Stimulated activated CD8-positive, alpha-beta memory T cell treated with anti-CD3 and anti-CD28 coated beads, Interleukin-15, amount 100 ng/mL, for 24 hours (primary cell): ENCODE measurements around the gene PRPF8.

Experiments
- DNase-seq: peaks from one replicate; pipeline ENCODE4 v3.0.0-alpha.2; 2020; ENCODE audit warnings: low read depth

Gene PRPF8

GRCh38 chr17:1625581-1625980, 59.1 kb downstream of the PRPF8 start:
- DNase-seq: no peak

GRCh38 chr17:1625053-1625452, 59.6 kb downstream of the PRPF8 start:
- no peak for DNase-seq

GRCh38 chr17:1624650-1625049, 60.0 kb downstream of the PRPF8 start:
- DNase-seq: no peak

GRCh38 chr17:1623057-1623630, 61.5 kb downstream of the PRPF8 start:
- DNase-seq: no peak

GRCh38 chr17:1621273-1621954, 63.3 kb downstream of the PRPF8 start:
- DNase-seq: no peak

GRCh38 chr17:1620486-1620885, 64.2 kb downstream of the PRPF8 start:
- DNase-seq: no peak

- DNase-seq: no peak
Observed at GRCh38 chr17:1617620-1618174, 67.0 kb downstream of the PRPF8 start.

GRCh38 chr17:1616101-1616500, 68.6 kb downstream of the PRPF8 start:
- no peak for DNase-seq

GRCh38 chr17:1612400-1612799, 72.3 kb downstream of the PRPF8 start:
- no peak for DNase-seq

- no peak for DNase-seq
Observed at GRCh38 chr17:1611715-1612114, 73.0 kb downstream of the PRPF8 start.

- no peak for DNase-seq
Observed at GRCh38 chr17:1608676-1609075, 76.0 kb downstream of the PRPF8 start.

GRCh38 chr17:1607971-1608320, 76.7 kb downstream of the PRPF8 start:
- no peak for DNase-seq

GRCh38 chr17:1606352-1606985, 78.2 kb downstream of the PRPF8 start:
- no peak for DNase-seq

- DNase-seq: no peak
Observed at GRCh38 chr17:1605681-1606351, 78.9 kb downstream of the PRPF8 start.

- no peak for DNase-seq
Observed at GRCh38 chr17:1604831-1605528, 79.7 kb downstream of the PRPF8 start.

GRCh38 chr17:1601571-1601970, 83.1 kb downstream of the PRPF8 start:
- DNase-seq: no peak
